Measurements from ENCODE around the gene RXRA.

Gene RXRA

DNA sequence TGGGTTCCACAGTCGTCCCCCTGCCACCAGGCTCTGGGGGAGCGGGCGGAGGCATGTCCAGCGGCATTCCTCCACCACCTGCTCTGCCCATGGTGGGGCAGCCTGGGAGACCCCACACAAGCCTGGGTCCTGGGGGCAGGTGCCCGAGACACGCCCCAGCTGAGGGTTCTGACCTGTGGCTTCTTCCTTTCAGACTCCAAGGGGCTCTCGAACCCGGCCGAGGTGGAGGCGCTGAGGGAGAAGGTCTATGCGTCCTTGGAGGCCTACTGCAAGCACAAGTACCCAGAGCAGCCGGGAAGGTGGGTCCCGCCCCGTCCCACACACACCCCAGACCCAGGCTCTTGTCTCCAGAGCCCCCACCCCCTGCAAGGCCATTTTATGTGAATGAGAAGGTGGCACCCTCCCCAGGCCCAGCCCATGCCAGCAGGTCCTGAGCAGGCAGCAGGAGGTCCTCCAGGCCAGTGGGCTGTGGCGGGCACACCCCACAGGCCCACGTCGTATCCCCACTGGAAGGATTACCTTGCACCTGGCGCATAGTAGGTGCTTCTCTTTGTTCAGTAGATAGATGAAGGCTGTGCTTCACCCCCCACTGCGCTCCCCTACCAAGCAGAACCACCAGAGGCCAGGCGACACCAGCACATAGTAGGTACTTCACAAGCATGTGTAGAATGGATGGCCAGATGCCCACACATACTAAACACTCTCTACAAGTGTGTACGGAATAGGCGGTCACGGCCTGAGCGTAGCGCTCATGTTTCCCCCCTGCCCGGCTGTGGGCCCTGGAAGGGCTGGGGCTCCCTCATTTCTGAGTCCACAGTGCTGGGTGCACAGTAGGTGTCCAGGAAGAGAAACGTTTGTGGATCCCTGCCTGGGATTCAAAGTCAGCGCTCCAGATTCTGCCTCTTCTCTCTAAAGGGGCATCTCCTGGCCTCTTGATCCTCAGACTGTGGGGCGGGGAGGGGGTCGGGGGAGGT is 107.9 kb downstream of the RXRA start:
- no peak overlapping the region for H3K9ac ChIP-seq
- no peaks in the 10 kb centered on the region for H3K27me3 ChIP-seq (ENCODE audit: control insufficient read depth, insufficient read depth, low read length)
- no peaks in the 10 kb centered on the region for H3K9me3 ChIP-seq (ENCODE audit: control insufficient read depth, low read length)
- H3K4me3 ChIP-seq (ENCODE audit: low read depth, low read length): no peak overlapping the region
- H2AFZ ChIP-seq: no peak overlapping the region
- H3K4me2 ChIP-seq (ENCODE audit: low read length): peak overlapping the region; percentile 51
- no peaks in the 10 kb centered on the region for H3K79me2 ChIP-seq
- peak overlapping the region; percentile 95 for H3K27ac ChIP-seq
- H3K36me3 ChIP-seq (ENCODE audit: control insufficient read depth, insufficient read depth, low read length): no peaks in the 10 kb centered on the region
- H3K4me1 ChIP-seq: peaks cover 37% of the 10 kb centered on the region
- TF ChIP-seq, protein P1, sequence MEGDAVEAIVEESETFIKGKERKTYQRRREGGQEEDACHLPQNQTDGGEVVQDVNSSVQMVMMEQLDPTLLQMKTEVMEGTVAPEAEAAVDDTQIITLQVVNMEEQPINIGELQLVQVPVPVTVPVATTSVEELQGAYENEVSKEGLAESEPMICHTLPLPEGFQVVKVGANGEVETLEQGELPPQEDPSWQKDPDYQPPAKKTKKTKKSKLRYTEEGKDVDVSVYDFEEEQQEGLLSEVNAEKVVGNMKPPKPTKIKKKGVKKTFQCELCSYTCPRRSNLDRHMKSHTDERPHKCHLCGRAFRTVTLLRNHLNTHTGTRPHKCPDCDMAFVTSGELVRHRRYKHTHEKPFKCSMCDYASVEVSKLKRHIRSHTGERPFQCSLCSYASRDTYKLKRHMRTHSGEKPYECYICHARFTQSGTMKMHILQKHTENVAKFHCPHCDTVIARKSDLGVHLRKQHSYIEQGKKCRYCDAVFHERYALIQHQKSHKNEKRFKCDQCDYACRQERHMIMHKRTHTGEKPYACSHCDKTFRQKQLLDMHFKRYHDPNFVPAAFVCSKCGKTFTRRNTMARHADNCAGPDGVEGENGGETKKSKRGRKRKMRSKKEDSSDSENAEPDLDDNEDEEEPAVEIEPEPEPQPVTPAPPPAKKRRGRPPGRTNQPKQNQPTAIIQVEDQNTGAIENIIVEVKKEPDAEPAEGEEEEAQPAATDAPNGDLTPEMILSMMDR (IDR thresholded peaks at IDR 0.05): no peak

DNA sequence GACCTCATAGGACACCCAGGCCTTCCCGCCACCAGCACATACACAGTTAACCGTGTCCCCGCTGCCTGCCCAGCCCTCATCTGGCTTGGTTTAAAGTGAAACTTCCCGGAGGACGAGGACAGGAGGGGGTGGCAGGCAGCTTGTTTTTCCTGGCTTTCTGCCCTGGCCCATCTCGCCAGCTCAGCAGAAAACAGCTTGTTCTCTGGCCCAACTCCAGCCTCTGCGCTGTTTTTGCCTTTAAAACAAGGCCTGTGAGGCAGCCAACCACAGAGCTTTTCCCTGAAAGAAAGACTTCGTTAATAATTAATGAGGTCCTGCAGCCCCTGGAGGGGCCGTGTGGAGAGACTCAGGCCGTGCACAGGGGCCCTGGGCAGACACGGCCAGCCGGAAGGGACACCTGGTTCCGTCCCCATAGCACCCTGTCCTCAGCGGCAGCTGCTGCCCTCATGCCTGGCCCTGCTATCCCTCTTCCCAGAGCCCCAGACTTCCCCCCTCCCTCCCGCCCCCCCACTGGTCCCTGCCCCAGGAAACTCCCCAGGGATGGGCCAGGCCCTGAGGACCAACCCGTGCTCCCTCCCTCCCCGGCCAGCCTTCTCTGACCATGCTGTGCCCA is 108.7 kb downstream of the RXRA start:
- Histone ChIP-seq H3K4me1 (peaks cover 37% of the 10 kb centered on the region), H3K4me3 (ENCODE audit: low read depth, low read length) (no peak overlapping the region), H3K9me3 (ENCODE audit: control insufficient read depth, low read length) (no peaks in the 10 kb centered on the region), H3K4me2 (ENCODE audit: low read length) (peak overlapping the region; percentile 53), H3K27me3 (ENCODE audit: control insufficient read depth, insufficient read depth, low read length) (no peaks in the 10 kb centered on the region), H3K79me2 (no peaks in the 10 kb centered on the region), H2AFZ (no peak overlapping the region), H3K36me3 (ENCODE audit: control insufficient read depth, insufficient read depth, low read length) (no peaks in the 10 kb centered on the region), H3K9ac (no peak overlapping the region), H3K27ac (peak overlapping the region; percentile 95)
- TF ChIP-seq, protein P1 (IDR thresholded peaks at IDR 0.05): no peak

DNA sequence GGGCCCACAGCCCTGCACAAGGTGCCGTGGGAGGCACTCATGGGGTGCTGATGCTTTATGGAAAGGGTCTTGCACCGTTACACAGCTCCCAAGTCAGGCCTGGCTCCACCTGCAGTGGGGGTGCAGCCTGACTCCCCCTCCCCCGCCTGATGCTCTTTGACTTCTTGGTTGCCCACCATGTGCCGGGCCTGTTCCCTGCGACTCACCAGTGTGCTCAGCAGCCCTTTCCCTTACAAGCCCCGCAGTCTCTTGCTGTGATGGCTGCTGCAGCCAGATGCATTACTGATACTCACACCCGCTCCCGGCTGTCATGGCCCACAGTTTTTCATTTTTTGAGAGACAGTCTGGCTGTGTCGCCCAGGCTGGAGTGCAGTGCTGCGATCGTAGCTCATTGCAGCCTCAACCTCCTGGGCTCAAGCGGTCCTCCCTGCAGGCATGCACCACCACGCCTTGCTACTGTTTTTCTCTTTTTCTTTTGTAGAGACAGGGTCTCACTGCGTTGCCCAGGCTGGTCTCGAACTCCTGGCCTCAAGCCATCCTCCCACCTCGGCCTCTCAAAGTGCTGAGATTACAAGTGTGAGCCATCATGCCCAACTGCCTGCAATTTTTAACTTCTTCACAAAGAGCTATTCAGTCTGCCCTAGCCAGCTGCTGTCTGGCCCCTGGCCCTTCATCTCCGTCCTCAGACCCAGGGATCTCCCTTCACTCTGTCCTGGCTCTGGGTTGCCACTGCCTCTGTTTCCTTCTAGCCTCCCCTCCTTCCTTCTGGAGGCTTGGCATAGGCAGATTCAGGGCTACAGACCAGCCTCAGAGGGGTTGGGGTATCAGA is 109.5 kb downstream of the RXRA start:
- H2AFZ ChIP-seq: no peak overlapping the region
- no peaks in the 10 kb centered on the region for H3K79me2 ChIP-seq
- TF ChIP-seq, protein P1 (IDR thresholded peaks at IDR 0.05): no peak
- no peak overlapping the region for H3K9ac ChIP-seq
- H3K4me3 ChIP-seq (ENCODE audit: low read depth, low read length): no peak overlapping the region
- H3K9me3 ChIP-seq (ENCODE audit: control insufficient read depth, low read length): no peaks in the 10 kb centered on the region
- peaks cover 37% of the 10 kb centered on the region for H3K4me1 ChIP-seq
- H3K4me2 ChIP-seq (ENCODE audit: low read length): peak overlapping the region; percentile 0
- H3K27me3 ChIP-seq (ENCODE audit: control insufficient read depth, insufficient read depth, low read length): no peaks in the 10 kb centered on the region
- H3K36me3 ChIP-seq (ENCODE audit: control insufficient read depth, insufficient read depth, low read length): no peaks in the 10 kb centered on the region
- peak overlapping the region; percentile 95 for H3K27ac ChIP-seq

DNA sequence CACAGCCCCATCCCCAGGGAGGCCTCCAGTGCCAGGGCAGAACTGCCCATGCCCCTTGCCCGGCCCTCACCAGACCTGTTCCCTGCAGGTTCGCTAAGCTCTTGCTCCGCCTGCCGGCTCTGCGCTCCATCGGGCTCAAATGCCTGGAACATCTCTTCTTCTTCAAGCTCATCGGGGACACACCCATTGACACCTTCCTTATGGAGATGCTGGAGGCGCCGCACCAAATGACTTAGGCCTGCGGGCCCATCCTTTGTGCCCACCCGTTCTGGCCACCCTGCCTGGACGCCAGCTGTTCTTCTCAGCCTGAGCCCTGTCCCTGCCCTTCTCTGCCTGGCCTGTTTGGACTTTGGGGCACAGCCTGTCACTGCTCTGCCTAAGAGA is 110.1 kb downstream of the RXRA start:
- no peak overlapping the region for H3K9ac ChIP-seq
- H3K27ac ChIP-seq: peak overlapping the region; percentile 95
- H3K36me3 ChIP-seq (ENCODE audit: control insufficient read depth, insufficient read depth, low read length): no peaks in the 10 kb centered on the region
- no peaks in the 10 kb centered on the region for H3K9me3 ChIP-seq (ENCODE audit: control insufficient read depth, low read length)
- peak overlapping the region; percentile 0 for H3K4me2 ChIP-seq (ENCODE audit: low read length)
- H3K27me3 ChIP-seq (ENCODE audit: control insufficient read depth, insufficient read depth, low read length): no peaks in the 10 kb centered on the region
- TF ChIP-seq, protein P1 (IDR thresholded peaks at IDR 0.05): peak; percentile 39
- H2AFZ ChIP-seq: no peak overlapping the region
- H3K4me3 ChIP-seq (ENCODE audit: low read depth, low read length): no peak overlapping the region
- H3K79me2 ChIP-seq: no peaks in the 10 kb centered on the region
- H3K4me1 ChIP-seq: peaks cover 37% of the 10 kb centered on the region

All from parathyroid adenoma (tissue), 2 donors.